Gastrocnemius medialis (tissue), 4 donors: ENCODE results near the gene LRRC49. TPM values are rescaled to one million over a fixed set of nuclear protein-coding genes. Genes with fewer than 3 reads are reported as not detected.
A peak's percentile ranks its signal among the peaks of the same experiment; 100 is the strongest.

ENCODE experiments used
- ATAC-seq, 2 donors: fragments of 150-250 bp; one replicate each; pipeline ENCODE4 v1.9.1; 2016
- DNase-seq, 2 donors: peaks; one replicate each; pipeline ENCODE4 v3.0.0-alpha.2; 2019
- H3K27ac ChIP-seq, 4 donors: fragments of 200-600 bp; sonication (generic); 1 replicate in 1 of 4; 2 replicates in 3 of 4; pipeline ENCODE4 v1.5.1; 2016 to 2018; ENCODE audit warnings: mild to moderate bottlenecking in 2 of 4, moderate library complexity in 1 of 4
- H3K27me3 ChIP-seq, 3 donors: fragments of 200-600 bp; sonication (generic) in 2 of 3; 1 replicate in 1 of 3; 2 replicates in 2 of 3; pipeline versions ENCODE4 v1.5.1 to v1.6.0; 2016 to 2019; ENCODE audit warnings: mild to moderate bottlenecking in 1 of 3, moderate library complexity in 1 of 3
- H3K36me3 ChIP-seq, 2 donors: fragments of 200-600 bp; sonication (generic) in 1 of 2; one replicate each; pipeline ENCODE4 v1.5.1; 2017 to 2018
- H3K4me1 ChIP-seq, 2 donors: fragments of 200-600 bp; sonication (generic) in 1 of 2; one replicate each; pipeline ENCODE4 v1.5.1; 2016 to 2017; ENCODE audit warnings: mild to moderate bottlenecking in 2 of 2
- H3K4me3 ChIP-seq, 4 donors: fragments of 200-600 bp; sonication (generic) in 3 of 4; 1 replicate in 1 of 4; 2 replicates in 3 of 4; pipeline ENCODE4 v1.5.1; 2016 to 2019; ENCODE audit warnings: mild to moderate bottlenecking in 2 of 4
- H3K9me3 ChIP-seq, 3 donors: fragments of 200-600 bp; sonication (generic) in 2 of 3; 1 replicate in 1 of 3; 2 replicates in 2 of 3; pipeline ENCODE4 v1.5.1; 2016 to 2019
- CTCF ChIP-seq, 5 experiments: fragments of 450-650 bp in 3 of 5; fragments of 200-600 bp in 2 of 5; sonication (generic) in 2 of 5; IDR thresholded peaks in 4 of 5; conservative IDR thresholded peaks in 1 of 5; 1 replicate in 4 of 5; 2 replicates in 1 of 5; pipeline ENCODE4 v1.5.1; 2016 to 2019; ENCODE audit warnings: antibody characterized with exemption in 5 of 5, mild to moderate bottlenecking in 3 of 5, moderate library complexity in 3 of 5
- POLR2A ChIP-seq, 2 donors: fragments of 450-650 bp; IDR thresholded peaks; one replicate each; pipeline ENCODE4 v1.6.1; 2017; ENCODE audit warnings: antibody characterized with exemption in 2 of 2, mild to moderate bottlenecking in 2 of 2, moderate library complexity in 2 of 2
- in situ Hi-C, 4 donors: fragments of 200-750 bp; cut with MboI; loops; one replicate each; pipeline versions ENCODE4 v1.15.0 to v1.8.0; 2017; ENCODE audit warnings: low sequenced_read_pairs in 4 of 4
- intact Hi-C: fragments of 100-400 bp; cut with DNase I; formaldehyde crosslinking; loops from one replicate; pipeline ENCODE4 v1.15.1; 2023; ENCODE audit warnings: low total_unique reads
- total RNA-seq, 4 donors: library from RNA; depleted of rRNA; stranded (reverse); fragments of >200 nt; gene quantifications; one replicate each; pipeline versions ENCODE4 v1.1.0 to v1.2.3, GENCODE V29; 2016

Gene LRRC49, protein sequence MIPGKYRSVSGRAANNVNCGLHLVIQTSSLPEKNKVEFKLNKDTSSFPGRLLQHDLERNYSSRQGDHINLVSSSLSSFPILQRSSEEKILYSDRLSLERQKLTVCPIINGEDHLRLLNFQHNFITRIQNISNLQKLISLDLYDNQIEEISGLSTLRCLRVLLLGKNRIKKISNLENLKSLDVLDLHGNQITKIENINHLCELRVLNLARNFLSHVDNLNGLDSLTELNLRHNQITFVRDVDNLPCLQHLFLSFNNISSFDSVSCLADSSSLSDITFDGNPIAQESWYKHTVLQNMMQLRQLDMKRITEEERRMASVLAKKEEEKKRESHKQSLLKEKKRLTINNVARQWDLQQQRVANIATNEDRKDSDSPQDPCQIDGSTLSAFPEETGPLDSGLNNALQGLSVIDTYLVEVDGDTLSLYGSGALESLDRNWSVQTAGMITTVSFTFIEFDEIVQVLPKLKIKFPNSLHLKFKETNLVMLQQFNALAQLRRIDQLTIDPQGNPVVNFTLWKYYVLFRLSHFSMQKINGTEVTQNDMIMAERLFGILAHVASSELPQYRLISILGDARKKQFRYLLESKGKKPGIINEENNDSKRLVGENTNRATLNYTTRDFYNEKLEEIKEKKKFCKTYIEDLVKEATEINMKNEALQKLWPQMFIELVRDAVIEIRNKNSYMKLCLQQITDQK
- 1 to 10 TPM in 3 of 4 donors, under 1 TPM in 1; 0.51 to 5.0 (median 2.8) TPM for total RNA-seq

DNA sequence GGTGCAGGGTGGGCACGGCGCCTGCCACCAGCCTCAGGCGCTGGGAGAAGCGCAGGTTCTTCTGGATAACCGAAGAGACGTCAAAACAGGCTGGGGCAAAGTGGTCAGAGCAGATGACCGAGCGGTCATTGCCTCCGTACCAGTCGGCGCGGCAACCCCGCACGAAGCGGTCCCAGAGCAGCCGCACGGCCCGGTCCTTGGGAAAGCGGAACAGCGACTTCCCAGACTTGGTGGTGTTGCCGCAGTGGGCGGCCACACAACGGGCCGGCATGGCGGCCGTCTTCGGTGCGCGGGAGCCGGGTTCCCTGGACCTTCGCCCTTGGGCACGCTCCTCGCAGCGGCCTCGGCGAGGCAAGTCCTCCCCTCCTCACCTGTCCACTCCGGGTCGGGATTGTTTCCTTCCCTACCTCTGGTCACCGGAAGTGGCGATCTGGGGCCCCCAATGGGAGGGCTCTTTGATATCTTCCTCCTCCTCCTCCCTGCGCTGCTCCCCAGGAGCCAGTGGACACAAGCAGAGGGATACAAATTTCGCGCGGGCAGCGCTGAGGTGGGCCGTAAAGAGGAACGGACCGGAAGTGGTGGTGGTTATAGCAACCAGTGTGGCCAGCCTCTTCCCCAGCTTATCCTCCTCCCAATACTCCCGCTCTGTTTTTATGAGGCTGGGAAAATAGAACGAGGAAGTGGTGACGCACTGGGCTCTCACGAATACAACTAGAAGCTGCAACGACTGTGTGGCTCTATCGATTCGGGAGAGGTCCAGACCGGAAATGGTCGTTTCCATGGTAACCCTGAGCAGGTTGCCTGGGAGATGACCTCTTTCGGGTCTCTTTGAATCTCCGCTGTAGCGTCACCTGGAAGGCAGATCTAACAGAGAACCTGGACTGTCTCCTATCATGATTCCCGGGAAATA is at the start of gene LRRC49, which contains the start of gene THAP10:
LRRC49 (plus strand) TSS at position 825 of the 910 bp plus-strand sequence; CDS start at position 894, 69 bp downstream.
THAP10 (minus strand) TSS at position 432 of the 910 bp plus-strand sequence; CDS start at position 271, 161 bp downstream.
- Histone ChIP-seq H3K27ac (peak within 1 kb of the TSS; percentile 64 to 72 (median 67)), H3K4me1 (peaks cover 6 to 17% of the 10 kb centered on the region in 2 donors), H3K36me3 (no peaks in the 10 kb centered on the region), H3K4me3 (peak within 1 kb of the TSS; percentile 72 to 88 (median 84)), H3K27me3 (no peaks in the 10 kb centered on the region), H3K9me3 (no peaks in the 10 kb centered on the region)
- peak; percentile 95 to 96 for ATAC-seq
- intact Hi-C loops: loop anchor here (5.0 to 10.0 kb wide), 3 partner anchors 65 to 553 kb away; no protein-coding TSS in a partner anchor
- TF ChIP-seq CTCF (IDR thresholded peaks at IDR 0.05 in 4 of 5, conservative IDR thresholded peaks at IDR 0.05 in 1 of 5) (no peak), POLR2A (IDR thresholded peaks at IDR 0.05) (no peak)
- in situ Hi-C loops: no loop called here
- peak; percentile 68 to 82 for DNase-seq

- in situ Hi-C loops: no loop called here
- Histone ChIP-seq H3K27ac (no peak overlapping the region), H3K36me3 (no peaks in the 10 kb centered on the region), H3K9me3 (no peaks in the 10 kb centered on the region), H3K27me3 (no peaks in the 10 kb centered on the region), H3K4me1 (no peaks in the 10 kb centered on the region), H3K4me3 (no peak overlapping the region)
- TF ChIP-seq CTCF (IDR thresholded peaks at IDR 0.05 in 4 of 5, conservative IDR thresholded peaks at IDR 0.05 in 1 of 5): no peak
- TF ChIP-seq POLR2A (IDR thresholded peaks at IDR 0.05): no peak
- DNase-seq (no peak), ATAC-seq (no peak)
- intact Hi-C loops: no loop called here
Measured at GRCh38 chr15:70845602-70846360, 46.8 kb upstream of the LRRC49 start.

GRCh38 chr15:70851889-70852288 is 40.7 kb upstream of the LRRC49 start:
- H3K36me3 ChIP-seq: no peaks in the 10 kb centered on the region
- intact Hi-C loops: no loop called here
- peak overlapping the region in 1 of 4 donors; percentile 61 for H3K4me3 ChIP-seq
- peak overlapping the region; percentile 68 to 84 (median 77) for H3K27ac ChIP-seq
- no peaks in the 10 kb centered on the region for H3K27me3 ChIP-seq
- no peak for DNase-seq
- TF ChIP-seq CTCF (IDR thresholded peaks at IDR 0.05 in 4 of 5, conservative IDR thresholded peaks at IDR 0.05 in 1 of 5) (no peak), POLR2A (IDR thresholded peaks at IDR 0.05) (no peak)
- no peak for ATAC-seq
- H3K9me3 ChIP-seq: no peaks in the 10 kb centered on the region
- H3K4me1 ChIP-seq: peaks cover 0 to 15% of the 10 kb centered on the region in 2 donors
- in situ Hi-C loops: no loop called here
